ENCODE data around the gene SPI1. TPM values are rescaled to one million over a fixed set of nuclear protein-coding genes. Genes with fewer than 3 reads are reported as not detected.
A peak's percentile ranks its signal among the peaks of the same experiment; 100 is the strongest.

Gene SPI1
- total RNA-seq, 2 donors from 2014 or later: not detected

- no peak overlapping the region for H3K4me3 ChIP-seq (ENCODE audit: low read length)
- peaks cover 23% of the 10 kb centered on the region for H3K36me3 Mint-ChIP-seq (ENCODE audit: low read depth)
- TF ChIP-seq CTCF (conservative IDR thresholded peaks at IDR 0.05): no peak
- no peaks in the 10 kb centered on the region for H3K27me3 Mint-ChIP-seq (ENCODE audit: insufficient read depth)
- no peak overlapping the region for H3K4me3 Mint-ChIP-seq
- H3K9me3 ChIP-seq (ENCODE audit: control insufficient read depth, low read length): no peaks in the 10 kb centered on the region
- WGBS, 2 experiments (ENCODE audit: insufficient coverage in 1 of 2, insufficient read length in 1 of 2): 96 to 100% methylated on average over 5 to 12 of the region's 12 CpGs
- no peak overlapping the region for H3K9ac ChIP-seq (ENCODE audit: extremely low read depth, low read length, poor library complexity, severe bottlenecking)
- H3K36me3 ChIP-seq (ENCODE audit: control insufficient read depth, insufficient read depth, low read length): peaks cover 6% of the 10 kb centered on the region
- no peaks in the 10 kb centered on the region for H3K4me1 Mint-ChIP-seq
- no peak for DNase-seq
- no peak overlapping the region for H3K27ac ChIP-seq (ENCODE audit: low read depth, low read length)
- no peaks in the 10 kb centered on the region for H3K4me1 ChIP-seq (ENCODE audit: control insufficient read depth, insufficient read depth, low read length)
- H3K27me3 ChIP-seq (ENCODE audit: control insufficient read depth, insufficient read depth, low read length, poor library complexity, severe bottlenecking): no peaks in the 10 kb centered on the region
- peak overlapping the region; percentile 36 for H3K27ac Mint-ChIP-seq
- no peaks in the 10 kb centered on the region for H3K9me3 Mint-ChIP-seq
Measured at GRCh38 chr11:47326198-47326597, 52.1 kb downstream of the SPI1 start.

- WGBS, 2 experiments (ENCODE audit: insufficient coverage in 1 of 2, insufficient read length in 1 of 2): 93 to 98% methylated on average over 8 to 15 of the region's 15 CpGs
- H3K9me3 Mint-ChIP-seq: no peaks in the 10 kb centered on the region
- H3K27me3 ChIP-seq (ENCODE audit: control insufficient read depth, insufficient read depth, low read length, poor library complexity, severe bottlenecking): no peaks in the 10 kb centered on the region
- DNase-seq: no peak
- no peaks in the 10 kb centered on the region for H3K9me3 ChIP-seq (ENCODE audit: control insufficient read depth, low read length)
- H3K36me3 Mint-ChIP-seq (ENCODE audit: low read depth): peaks cover 23% of the 10 kb centered on the region
- H3K36me3 ChIP-seq (ENCODE audit: control insufficient read depth, insufficient read depth, low read length): peaks cover 6% of the 10 kb centered on the region
- no peak overlapping the region for H3K9ac ChIP-seq (ENCODE audit: extremely low read depth, low read length, poor library complexity, severe bottlenecking)
- H3K27ac ChIP-seq (ENCODE audit: low read depth, low read length): no peak overlapping the region
- H3K27me3 Mint-ChIP-seq (ENCODE audit: insufficient read depth): no peaks in the 10 kb centered on the region
- no peak overlapping the region for H3K4me3 ChIP-seq (ENCODE audit: low read length)
- no peak for TF ChIP-seq CTCF (conservative IDR thresholded peaks at IDR 0.05)
- H3K4me3 Mint-ChIP-seq: no peak overlapping the region
- no peaks in the 10 kb centered on the region for H3K4me1 Mint-ChIP-seq
- no peaks in the 10 kb centered on the region for H3K4me1 ChIP-seq (ENCODE audit: control insufficient read depth, insufficient read depth, low read length)
- H3K27ac Mint-ChIP-seq: no peak overlapping the region
Measured at GRCh38 chr11:47325271-47326041, 52.9 kb downstream of the SPI1 start.

- Mint-ChIP-seq H3K27me3 (ENCODE audit: insufficient read depth) (no peaks in the 10 kb centered on the region), H3K4me1 (no peaks in the 10 kb centered on the region), H3K4me3 (no peak overlapping the region), H3K36me3 (ENCODE audit: low read depth) (peaks cover 23% of the 10 kb centered on the region), H3K27ac (no peak overlapping the region), H3K9me3 (no peaks in the 10 kb centered on the region)
- Histone ChIP-seq H3K4me1 (ENCODE audit: control insufficient read depth, insufficient read depth, low read length) (no peaks in the 10 kb centered on the region), H3K27ac (ENCODE audit: low read depth, low read length) (no peak overlapping the region), H3K4me3 (ENCODE audit: low read length) (no peak overlapping the region), H3K9ac (ENCODE audit: extremely low read depth, low read length, poor library complexity, severe bottlenecking) (no peak overlapping the region), H3K27me3 (ENCODE audit: control insufficient read depth, insufficient read depth, low read length, poor library complexity, severe bottlenecking) (no peaks in the 10 kb centered on the region), H3K36me3 (ENCODE audit: control insufficient read depth, insufficient read depth, low read length) (peaks cover 6% of the 10 kb centered on the region), H3K9me3 (ENCODE audit: control insufficient read depth, low read length) (no peaks in the 10 kb centered on the region)
- TF ChIP-seq CTCF (conservative IDR thresholded peaks at IDR 0.05): no peak
- no peak for DNase-seq
- WGBS, 2 experiments (ENCODE audit: insufficient coverage in 1 of 2, insufficient read length in 1 of 2): 91 to 93% methylated on average over 7 to 12 of the region's 12 CpGs
Measured at GRCh38 chr11:47324520-47324919, 53.8 kb downstream of the SPI1 start.
